HG03442 (cell line): ENCODE measurements around the gene BPNT1.

Source experiments
- ATAC-seq: cut with Tn5 transposase; IDR thresholded peaks from one replicate; pipeline ENCODE4 v1.9.1; 2021; ENCODE audit warnings: mild to moderate bottlenecking, moderate library complexity; ENCODE audit not compliant: unreplicated experiment

Gene BPNT1

DNA sequence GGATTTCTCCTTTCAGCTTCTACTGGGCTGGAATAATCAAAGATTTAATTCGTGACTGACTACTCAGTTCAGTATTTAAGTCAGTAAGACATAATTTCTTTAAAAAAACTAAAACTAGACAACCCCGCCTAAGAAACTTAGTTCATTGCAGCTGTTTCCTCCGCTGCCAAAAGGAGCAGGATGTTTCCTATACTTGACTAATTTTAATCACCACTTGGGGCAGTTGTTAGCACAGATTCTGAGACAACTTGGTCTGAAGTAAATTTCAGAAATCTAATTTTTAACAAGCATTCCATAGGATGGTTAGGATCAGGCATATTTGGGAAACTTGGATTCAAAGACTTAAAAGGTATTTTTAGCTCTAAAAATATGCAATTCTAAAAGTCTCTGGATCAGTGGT lies 77.3 kb downstream of the BPNT1 start:
- no peak for ATAC-seq

DNA sequence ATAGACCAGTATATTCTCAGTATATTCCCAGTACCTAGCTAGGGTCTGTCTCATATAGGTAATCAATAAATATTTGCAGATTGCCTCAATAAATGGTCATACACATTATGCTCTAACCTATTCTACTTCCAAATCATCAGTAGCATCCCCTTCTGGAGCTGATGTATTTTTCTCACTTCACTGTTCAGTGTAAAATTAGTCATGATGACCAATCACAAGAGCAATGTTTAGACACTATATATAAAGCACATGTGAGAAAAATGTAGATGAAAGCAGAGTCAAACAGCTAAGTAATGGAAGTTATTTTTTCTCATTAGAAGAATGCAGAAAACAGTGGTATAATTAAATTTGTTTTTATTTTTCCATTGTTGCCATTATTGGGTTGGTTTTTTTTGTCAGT lies 78.0 kb downstream of the BPNT1 start:
- no peak for ATAC-seq
